DND-41 (cell line): Measurements from ENCODE around the gene TMEM184A.

Source experiments
- ATAC-seq: fragments of 200-7000 bp; cut with Tn5 transposase; 3 replicates; pipeline ENCODE4 v1.9.1; 2021; ENCODE audit warnings: low read depth; ENCODE audit not compliant: insufficient read depth
- DNase-seq: peaks from one replicate; pipeline ENCODE4 v3.0.0-alpha.2; 2020
- H2AFZ ChIP-seq: 2 replicates; pipeline ENCODE4 v1.6.0; 2012; ENCODE audit warnings: low read depth, low read length
- H3K27ac ChIP-seq: 2 replicates; pipeline ENCODE4 v1.5.1; 2012; ENCODE audit warnings: low read length, inconsistent platforms
- H3K27me3 ChIP-seq: fragments of 200-600 bp; sonication (generic); 2 replicates; pipeline ENCODE4 v1.6.0; 2012; ENCODE audit warnings: low read length, mild to moderate bottlenecking, inconsistent platforms; ENCODE audit not compliant: insufficient read depth, poor library complexity
- H3K36me3 ChIP-seq: 2 replicates; pipeline ENCODE4 v1.5.1; 2012; ENCODE audit warnings: low read length, inconsistent platforms; ENCODE audit not compliant: insufficient read depth
- H3K4me1 ChIP-seq: 2 replicates; pipeline ENCODE4 v1.5.1; 2012; ENCODE audit warnings: mild to moderate bottlenecking, low read length; ENCODE audit not compliant: insufficient read depth
- H3K4me2 ChIP-seq: 2 replicates; pipeline ENCODE4 v1.6.0; 2012; ENCODE audit warnings: mild to moderate bottlenecking, moderate library complexity, low read length, inconsistent platforms; ENCODE audit not compliant: insufficient read depth
- H3K4me3 ChIP-seq, 2 experiments: fragments of 200-600 bp in 1 of 2; shearing (Covaris generic) in 1 of 2; 2 replicates each; pipeline ENCODE4 v1.5.1; 2012 to 2016; ENCODE audit warnings: inconsistent platforms in 2 of 2, low read length in 2 of 2, mild to moderate bottlenecking in 2 of 2, low read depth in 1 of 2, moderate library complexity in 1 of 2
- H3K79me2 ChIP-seq: 2 replicates; pipeline ENCODE4 v1.6.0; 2012; ENCODE audit warnings: low read length, inconsistent platforms; ENCODE audit not compliant: insufficient read depth
- H3K9ac ChIP-seq: 2 replicates; pipeline ENCODE4 v1.6.0; 2012; ENCODE audit warnings: low read depth, mild to moderate bottlenecking, inconsistent platforms, low read length, moderate library complexity
- H3K9me3 ChIP-seq: 2 replicates; pipeline ENCODE4 v1.5.1; 2012; ENCODE audit warnings: low read length, moderate library complexity, mild to moderate bottlenecking, inconsistent platforms; ENCODE audit not compliant: insufficient read depth, severe bottlenecking
- H4K20me1 ChIP-seq: 2 replicates; pipeline ENCODE4 v1.6.0; 2012; ENCODE audit warnings: low read length; ENCODE audit not compliant: insufficient read depth
- EZH2 ChIP-seq: IDR thresholded peaks from 3 replicates; pipeline ENCODE4 v1.6.1; 2012; ENCODE audit warnings: borderline replicate concordance, low read depth, mild to moderate bottlenecking, moderate library complexity, low read length, inconsistent platforms; ENCODE audit not compliant: severe bottlenecking
- TF ChIP-seq, protein P1 (sequence below): IDR thresholded peaks from 2 replicates; pipeline ENCODE4 v1.5.1; 2012; ENCODE audit warnings: borderline replicate concordance, low read length, moderate library complexity, mild to moderate bottlenecking; ENCODE audit not compliant: poor library complexity, severe bottlenecking; ENCODE audit errors: extremely low read depth

Gene TMEM184A

DNA sequence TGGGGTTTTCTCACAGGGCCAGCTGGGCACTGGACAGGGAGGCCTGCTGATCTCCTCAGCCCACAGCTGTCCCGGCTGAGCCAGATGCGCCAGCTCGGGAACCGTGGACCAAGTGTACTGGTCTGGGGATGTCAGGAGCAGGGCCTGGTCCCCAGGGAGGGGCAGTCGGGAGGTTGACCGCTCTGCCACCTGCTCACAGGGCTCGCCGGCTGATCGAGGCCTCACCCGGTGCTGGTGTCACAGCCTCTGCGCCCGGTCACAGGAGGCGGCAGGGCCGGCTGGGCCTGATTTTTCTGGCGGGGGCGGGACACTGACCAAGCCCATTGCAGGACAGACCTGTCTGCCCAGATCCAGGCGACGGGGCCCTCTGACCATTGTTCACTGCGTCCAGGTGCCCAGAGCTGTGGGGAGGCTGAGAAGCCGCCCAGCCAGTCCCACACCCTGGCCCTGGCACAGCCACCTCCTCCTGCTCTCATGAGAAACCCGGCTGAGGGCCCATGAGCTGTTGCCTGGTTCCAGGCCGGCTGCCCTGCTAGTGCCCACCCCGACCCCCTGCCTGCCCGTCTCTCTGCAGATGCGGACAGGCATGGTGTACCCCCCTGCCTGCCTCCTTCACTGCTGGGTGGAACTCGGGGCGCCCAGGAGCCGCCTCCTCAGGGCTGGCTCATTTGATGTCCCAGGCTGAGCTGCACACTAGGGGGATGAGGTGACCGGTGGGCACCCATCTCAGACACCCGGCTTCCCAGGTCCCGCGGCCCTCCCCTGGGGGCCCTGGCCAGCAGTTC is 3.0 kb upstream of the TMEM184A start:
- Histone ChIP-seq H4K20me1 (no peaks in the 10 kb centered on the region), H3K79me2 (no peaks in the 10 kb centered on the region), H3K9me3 (no peaks in the 10 kb centered on the region), H3K27me3 (no peaks in the 10 kb centered on the region), H3K9ac (no peak overlapping the region), H3K4me2 (no peak overlapping the region), H2AFZ (no peak overlapping the region), H3K36me3 (no peaks in the 10 kb centered on the region), H3K27ac (no peak overlapping the region), H3K4me1 (no peaks in the 10 kb centered on the region), H3K4me3 (no peak overlapping the region)
- DNase-seq (no peak), ATAC-seq (no peak)
- TF ChIP-seq, protein P1, sequence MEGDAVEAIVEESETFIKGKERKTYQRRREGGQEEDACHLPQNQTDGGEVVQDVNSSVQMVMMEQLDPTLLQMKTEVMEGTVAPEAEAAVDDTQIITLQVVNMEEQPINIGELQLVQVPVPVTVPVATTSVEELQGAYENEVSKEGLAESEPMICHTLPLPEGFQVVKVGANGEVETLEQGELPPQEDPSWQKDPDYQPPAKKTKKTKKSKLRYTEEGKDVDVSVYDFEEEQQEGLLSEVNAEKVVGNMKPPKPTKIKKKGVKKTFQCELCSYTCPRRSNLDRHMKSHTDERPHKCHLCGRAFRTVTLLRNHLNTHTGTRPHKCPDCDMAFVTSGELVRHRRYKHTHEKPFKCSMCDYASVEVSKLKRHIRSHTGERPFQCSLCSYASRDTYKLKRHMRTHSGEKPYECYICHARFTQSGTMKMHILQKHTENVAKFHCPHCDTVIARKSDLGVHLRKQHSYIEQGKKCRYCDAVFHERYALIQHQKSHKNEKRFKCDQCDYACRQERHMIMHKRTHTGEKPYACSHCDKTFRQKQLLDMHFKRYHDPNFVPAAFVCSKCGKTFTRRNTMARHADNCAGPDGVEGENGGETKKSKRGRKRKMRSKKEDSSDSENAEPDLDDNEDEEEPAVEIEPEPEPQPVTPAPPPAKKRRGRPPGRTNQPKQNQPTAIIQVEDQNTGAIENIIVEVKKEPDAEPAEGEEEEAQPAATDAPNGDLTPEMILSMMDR: no peak
- TF ChIP-seq EZH2: no peak

DNA sequence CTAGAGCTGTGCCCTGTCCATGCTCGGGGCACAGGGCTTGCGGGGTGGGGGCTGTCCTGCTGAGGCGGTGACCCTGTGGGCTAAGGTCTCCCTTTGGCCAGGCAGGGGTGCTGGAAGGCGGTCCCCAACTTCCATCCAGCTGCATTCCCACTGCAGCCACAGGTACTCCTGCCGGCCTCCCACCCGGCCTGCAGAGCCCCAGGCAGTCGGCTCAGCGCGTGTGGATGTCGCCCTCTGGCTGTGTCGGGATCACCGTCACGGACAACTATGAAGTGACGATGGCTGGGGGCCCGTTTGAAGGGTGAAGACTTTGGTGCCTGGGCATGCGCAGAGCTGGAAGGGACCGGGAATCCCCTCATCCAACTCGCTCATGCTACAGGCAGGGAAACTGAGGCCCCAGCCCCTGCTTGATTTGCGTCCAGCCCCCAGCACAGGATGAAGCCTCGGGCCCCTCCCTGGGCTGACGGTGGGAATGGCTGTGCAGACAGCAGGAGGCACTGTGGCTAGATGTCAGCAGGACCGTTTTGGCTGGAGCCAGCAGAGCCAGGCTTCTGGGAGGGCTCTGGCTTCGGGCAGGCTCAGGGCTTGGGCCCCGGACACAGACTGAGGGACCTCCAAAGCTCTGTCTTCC is 2.3 kb upstream of the TMEM184A start:
- no peak overlapping the region for H2AFZ ChIP-seq
- no peak overlapping the region for H3K9ac ChIP-seq
- ATAC-seq: no peak; the same call in 2 of the 3 replicates
- no peak overlapping the region for H3K4me3 ChIP-seq
- H3K9me3 ChIP-seq: no peaks in the 10 kb centered on the region
- no peak overlapping the region for H3K27ac ChIP-seq
- TF ChIP-seq, protein P1: peak; percentile 10
- no peak for TF ChIP-seq EZH2
- no peak overlapping the region for H3K4me2 ChIP-seq
- H4K20me1 ChIP-seq: no peaks in the 10 kb centered on the region
- DNase-seq: no peak
- H3K4me1 ChIP-seq: no peaks in the 10 kb centered on the region
- H3K36me3 ChIP-seq: no peaks in the 10 kb centered on the region
- no peaks in the 10 kb centered on the region for H3K79me2 ChIP-seq
- no peaks in the 10 kb centered on the region for H3K27me3 ChIP-seq

DNA sequence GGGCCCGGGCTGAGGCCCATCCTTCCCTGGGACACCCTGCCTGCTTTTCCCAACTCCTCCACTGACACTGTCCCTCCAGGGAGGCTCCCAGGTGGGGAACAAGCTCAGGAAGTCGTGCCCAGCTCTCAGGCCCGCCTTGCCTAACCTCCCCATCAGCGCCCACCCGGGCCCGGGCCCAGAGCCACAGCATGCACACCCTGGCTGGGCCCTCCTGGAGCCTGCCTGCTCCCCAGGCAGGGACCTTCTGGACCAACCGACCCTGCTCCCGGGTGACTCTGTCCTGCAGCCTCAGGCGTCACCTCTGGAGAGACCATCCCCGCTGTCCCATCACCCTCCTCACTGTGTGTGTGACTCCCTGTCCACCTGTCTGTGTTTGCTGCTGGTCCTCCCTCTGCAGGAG is 1.8 kb upstream of the TMEM184A start:
- ATAC-seq (no peak), DNase-seq (no peak)
- Histone ChIP-seq H3K79me2 (no peaks in the 10 kb centered on the region), H3K4me3 (no peak overlapping the region), H3K27me3 (no peaks in the 10 kb centered on the region), H4K20me1 (no peaks in the 10 kb centered on the region), H3K27ac (no peak overlapping the region), H2AFZ (no peak overlapping the region), H3K4me2 (no peak overlapping the region), H3K9me3 (no peaks in the 10 kb centered on the region), H3K9ac (no peak overlapping the region), H3K36me3 (no peaks in the 10 kb centered on the region), H3K4me1 (no peaks in the 10 kb centered on the region)
- no peak for TF ChIP-seq EZH2

DNA sequence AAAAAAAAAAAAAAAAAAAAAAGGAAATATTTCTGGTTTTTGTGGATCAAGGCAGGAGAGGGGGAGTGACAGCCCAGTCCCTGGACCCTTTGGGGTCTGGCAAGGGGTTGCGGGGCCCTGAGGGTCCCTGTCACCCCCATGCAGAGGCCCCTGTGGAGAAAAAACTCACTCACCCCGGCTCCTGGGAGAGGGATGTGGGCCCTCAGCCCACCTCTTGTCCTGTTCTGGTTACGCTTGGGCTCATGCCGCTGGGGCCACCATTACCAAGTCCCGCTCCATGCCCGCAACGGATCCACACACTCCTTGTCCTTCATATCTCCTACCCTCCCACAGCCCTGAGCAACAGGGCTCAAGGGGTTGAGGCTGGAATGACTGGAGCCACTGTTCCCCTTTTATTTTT is 1.0 kb upstream of the TMEM184A start:
- no peak overlapping the region for H3K4me2 ChIP-seq

More for the DNA sequence above, 1.0 kb upstream of the TMEM184A start:
- ATAC-seq (no peak), DNase-seq (no peak)
- H3K4me1 ChIP-seq: no peaks in the 10 kb centered on the region
- no peak overlapping the region for H3K27ac ChIP-seq
- H3K4me3 ChIP-seq: no peak overlapping the region
- no peak overlapping the region for H2AFZ ChIP-seq
- no peaks in the 10 kb centered on the region for H3K9me3 ChIP-seq
- H3K36me3 ChIP-seq: no peaks in the 10 kb centered on the region
- no peaks in the 10 kb centered on the region for H3K79me2 ChIP-seq
- H3K27me3 ChIP-seq: no peaks in the 10 kb centered on the region
- no peaks in the 10 kb centered on the region for H4K20me1 ChIP-seq
- TF ChIP-seq, protein P1: no peak
- no peak for TF ChIP-seq EZH2
- no peak overlapping the region for H3K9ac ChIP-seq
